ENCODE data around the gene AKAP8L.

The AKAP8L gene

GRCh38 chr19:15448778-15449619 is 30.2 kb upstream of the AKAP8L start:
- DNase-seq (ENCODE audit: low read depth in 2 of 2): no peak

GRCh38 chr19:15448044-15448777 is 29.4 kb upstream of the AKAP8L start:
- no peak for DNase-seq (ENCODE audit: low read depth in 2 of 2)

GRCh38 chr19:15447057-15447456 is 28.3 kb upstream of the AKAP8L start:
- DNase-seq (ENCODE audit: low read depth in 2 of 2): no peak

- DNase-seq (ENCODE audit: low read depth in 2 of 2): no peak
These were observed 27.1 kb upstream of the AKAP8L start for GRCh38 chr19:15445807-15446376.

- no peak for DNase-seq (ENCODE audit: low read depth in 2 of 2)
These were observed 26.4 kb upstream of the AKAP8L start for GRCh38 chr19:15445227-15445605.

GRCh38 chr19:15444505-15445226 is 25.9 kb upstream of the AKAP8L start:
- no peak for DNase-seq (ENCODE audit: low read depth in 2 of 2)

GRCh38 chr19:15443838-15444237 is 25.1 kb upstream of the AKAP8L start:
- no peak for DNase-seq (ENCODE audit: low read depth in 2 of 2)

- DNase-seq (ENCODE audit: low read depth in 2 of 2): no peak
These were observed 24.5 kb upstream of the AKAP8L start for GRCh38 chr19:15443325-15443724.

- DNase-seq (ENCODE audit: low read depth in 2 of 2): no peak
These were observed 23.5 kb upstream of the AKAP8L start for GRCh38 chr19:15442142-15442920.

- DNase-seq (ENCODE audit: low read depth in 2 of 2): no peak
These were observed 22.5 kb upstream of the AKAP8L start for GRCh38 chr19:15441317-15441716.

GRCh38 chr19:15439821-15440641 is 21.2 kb upstream of the AKAP8L start:
- no peak for DNase-seq (ENCODE audit: low read depth in 2 of 2)

- DNase-seq (ENCODE audit: low read depth in 2 of 2): no peak
These were observed 20.5 kb upstream of the AKAP8L start for GRCh38 chr19:15439078-15439799.

- no peak for DNase-seq (ENCODE audit: low read depth in 2 of 2)
These were observed 19.8 kb upstream of the AKAP8L start for GRCh38 chr19:15438577-15438976.

GRCh38 chr19:15438124-15438496 is 19.3 kb upstream of the AKAP8L start:
- DNase-seq (ENCODE audit: low read depth in 2 of 2): no peak

- no peak for DNase-seq (ENCODE audit: low read depth in 2 of 2)
These were observed 18.8 kb upstream of the AKAP8L start for GRCh38 chr19:15437355-15438123.

- DNase-seq (ENCODE audit: low read depth in 2 of 2): no peak
These were observed 18.0 kb upstream of the AKAP8L start for GRCh38 chr19:15436826-15437110.

GRCh38 chr19:15436012-15436825 is 17.4 kb upstream of the AKAP8L start:
- no peak for DNase-seq (ENCODE audit: low read depth in 2 of 2)

GRCh38 chr19:15433519-15434069 is 14.8 kb upstream of the AKAP8L start:
- DNase-seq (ENCODE audit: low read depth in 2 of 2): no peak
